DMS 273 treated with DMSO at 0.1 percent for 48 hours (cell line): ENCODE results near the gene DSE.

Experiments used
- DNase-seq: peaks from one replicate; lab custom pipeline; 2025; lab: John Stamatoyannopoulos, UW

Gene DSE

DNA sequence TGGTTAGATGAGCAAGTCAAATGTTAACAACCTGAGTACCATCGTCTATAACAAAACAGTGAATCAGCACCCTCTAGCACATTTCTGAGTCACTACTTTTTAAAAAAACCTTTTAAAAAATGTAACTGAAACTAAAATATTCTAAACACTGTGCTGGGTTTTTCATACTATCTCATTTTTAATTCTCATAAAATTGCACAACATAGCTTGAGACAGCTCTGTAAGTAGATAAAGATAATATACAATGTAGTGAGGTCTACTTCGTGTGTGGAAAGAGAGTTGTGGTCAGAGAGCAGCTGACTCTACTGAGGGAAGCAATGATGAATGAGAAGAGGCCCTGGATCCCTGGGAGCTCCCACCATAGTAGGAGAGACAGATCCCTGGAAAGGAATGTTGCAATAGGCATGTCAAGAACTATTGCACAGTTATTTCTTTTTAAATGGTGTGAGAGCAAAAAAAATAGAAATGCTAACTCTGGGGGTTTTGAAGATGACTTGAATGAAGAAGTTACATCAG is 76.8 kb downstream of the DSE start:
- no peak for DNase-seq

DNA sequence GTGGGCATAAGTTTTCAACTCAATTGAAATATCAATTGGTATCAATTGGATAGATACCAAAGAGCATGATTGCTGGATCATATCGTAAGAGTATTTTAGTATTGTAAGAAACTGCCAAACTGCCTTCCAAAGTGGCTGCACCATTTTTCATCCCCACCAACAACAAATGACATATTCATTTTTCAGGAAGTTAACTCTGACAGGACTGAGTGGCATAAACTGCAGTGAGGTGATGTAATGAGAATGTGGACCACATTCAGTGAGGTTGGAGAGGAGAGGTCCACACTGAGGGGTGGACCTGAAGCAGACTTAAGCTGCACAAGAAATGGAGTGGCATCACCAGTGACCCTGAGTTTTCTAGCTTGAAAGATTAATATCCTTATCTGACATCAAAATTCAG is 78.8 kb downstream of the DSE start:
- DNase-seq, result no peak

GRCh38 chr6:116450185-116450710 is 79.5 kb downstream of the DSE start:
- no peak for DNase-seq

DNA sequence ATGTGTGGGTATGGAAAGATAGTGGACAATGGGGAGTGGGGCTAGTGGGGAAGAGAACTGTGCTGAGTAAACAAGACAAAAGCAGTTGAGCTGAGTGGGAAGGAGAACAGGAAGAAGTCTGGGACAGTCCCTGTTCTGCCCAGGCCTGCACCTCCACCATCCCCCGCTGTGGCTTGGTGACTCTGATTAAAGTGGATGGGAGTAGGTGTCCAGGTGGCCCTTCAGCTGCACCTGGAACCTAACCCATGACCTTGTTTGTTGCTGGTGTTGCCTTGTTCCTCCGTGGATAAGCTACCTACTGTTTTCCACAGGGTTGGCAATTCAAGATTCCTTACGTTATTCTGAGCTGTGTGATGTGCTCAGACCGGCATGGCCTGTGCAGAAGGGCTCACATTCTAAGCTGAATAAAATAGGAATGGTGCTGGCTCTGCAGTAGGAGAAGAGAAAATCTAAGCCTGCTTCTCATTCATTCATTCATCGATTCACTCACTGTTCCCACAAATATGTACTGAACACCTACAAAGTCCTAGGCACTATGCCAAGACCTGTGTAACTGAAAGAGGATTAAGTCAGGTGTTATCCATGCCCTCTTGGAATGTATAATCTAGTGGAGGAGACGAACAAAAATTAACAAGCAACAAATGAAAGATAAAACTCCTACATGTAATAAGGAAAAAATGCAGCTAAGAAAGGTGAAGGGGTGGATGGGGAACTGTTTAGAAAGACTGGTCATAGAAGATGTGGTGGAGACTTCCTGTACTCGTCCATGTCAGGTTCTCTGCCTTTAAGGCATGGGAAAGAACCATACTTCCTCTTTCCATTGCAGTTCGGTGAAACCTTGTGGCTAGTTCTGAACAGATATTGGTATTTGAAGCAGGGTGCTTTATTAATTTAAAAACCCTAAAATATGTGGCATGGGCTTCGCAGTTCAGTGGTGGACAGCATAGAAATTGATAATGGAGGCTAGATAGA is 80.3 kb downstream of the DSE start:
- DNase-seq, result no peak

- no peak for DNase-seq
These were observed 81.2 kb downstream of the DSE start for GRCh38 chr6:116451916-116452315.

- no peak for DNase-seq
These were observed 81.8 kb downstream of the DSE start for GRCh38 chr6:116452531-116452930.

DNA sequence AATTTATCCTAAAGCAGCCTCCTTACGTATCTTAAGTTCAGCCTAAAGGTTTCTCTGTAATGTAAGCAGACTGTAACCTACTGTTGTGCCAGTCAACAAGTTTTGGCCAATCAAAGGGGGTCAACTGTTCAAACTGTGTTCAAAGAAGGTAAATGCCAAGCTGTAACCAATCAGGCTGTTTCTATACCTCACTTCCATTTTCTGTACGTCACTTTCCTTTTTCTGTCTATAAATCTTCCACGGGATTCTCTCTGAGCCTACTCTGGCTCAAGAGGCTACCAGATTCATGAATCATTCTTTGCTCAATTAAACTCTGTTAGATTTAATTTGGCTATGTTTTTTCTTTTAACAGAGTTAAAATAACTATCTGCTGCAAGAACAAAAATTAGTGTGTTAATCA is 85.4 kb downstream of the DSE start:
- no peak for DNase-seq

DNA sequence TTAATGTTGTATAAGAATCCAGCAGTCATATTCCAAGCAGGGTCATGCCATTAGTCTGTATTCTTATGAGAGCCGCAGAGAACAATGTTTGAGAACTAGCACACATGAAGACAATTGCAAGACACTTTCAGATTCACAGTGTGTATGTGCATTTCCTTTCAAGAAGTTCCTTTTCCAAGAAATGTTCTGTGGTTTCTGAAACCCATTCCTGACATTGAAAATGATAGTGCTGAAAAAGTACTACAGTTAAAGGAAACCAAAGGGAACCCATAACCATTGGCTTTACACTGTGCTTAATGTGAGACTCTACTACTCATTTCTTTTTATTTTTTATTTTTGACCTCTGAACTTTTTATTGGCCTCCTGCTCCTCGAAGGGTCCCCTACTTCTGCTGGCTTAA is 86.2 kb downstream of the DSE start:
- DNase-seq, result no peak

GRCh38 chr6:116458264-116458663 is 87.5 kb downstream of the DSE start:
- DNase-seq, result no peak

- DNase-seq, result no peak
These were observed 89.2 kb downstream of the DSE start for GRCh38 chr6:116459927-116460326.

DNA sequence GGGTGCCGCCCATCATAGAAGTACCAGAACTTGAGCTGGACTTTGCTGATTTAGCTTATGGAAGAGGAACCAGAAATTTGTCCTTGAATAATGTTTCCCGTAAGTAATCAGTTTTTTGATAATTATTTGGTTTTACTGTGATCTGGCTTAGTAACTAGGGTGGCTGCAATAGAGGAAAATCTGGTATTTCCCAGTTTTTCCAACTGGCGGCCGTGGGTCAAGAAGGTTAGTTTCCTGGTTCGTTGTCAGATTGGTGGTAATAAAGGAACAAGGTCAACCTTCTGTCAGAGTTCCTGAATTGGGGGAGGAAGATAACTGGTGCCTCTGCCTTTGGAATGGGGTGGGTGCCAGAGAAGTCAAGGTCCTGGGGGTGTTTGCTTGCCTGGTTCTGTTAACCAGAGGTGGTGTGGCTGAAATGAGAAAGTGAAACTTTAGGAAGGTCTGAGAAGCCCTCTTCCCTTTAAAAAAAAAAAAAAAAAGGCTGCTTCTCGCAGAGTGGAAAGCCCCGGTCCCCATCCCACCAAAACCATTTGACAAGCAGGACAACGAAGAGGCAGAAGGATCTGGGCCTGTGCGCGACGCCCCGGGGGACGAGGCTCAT is 90.7 kb downstream of the DSE start, which contains the start of gene CALHM6:
Gene CALHM6, plus strand, starts transcription at position 45 of the 601 bp plus-strand sequence. Its CDS starts 555 bp downstream, at position 600.
- no peak for DNase-seq

DNA sequence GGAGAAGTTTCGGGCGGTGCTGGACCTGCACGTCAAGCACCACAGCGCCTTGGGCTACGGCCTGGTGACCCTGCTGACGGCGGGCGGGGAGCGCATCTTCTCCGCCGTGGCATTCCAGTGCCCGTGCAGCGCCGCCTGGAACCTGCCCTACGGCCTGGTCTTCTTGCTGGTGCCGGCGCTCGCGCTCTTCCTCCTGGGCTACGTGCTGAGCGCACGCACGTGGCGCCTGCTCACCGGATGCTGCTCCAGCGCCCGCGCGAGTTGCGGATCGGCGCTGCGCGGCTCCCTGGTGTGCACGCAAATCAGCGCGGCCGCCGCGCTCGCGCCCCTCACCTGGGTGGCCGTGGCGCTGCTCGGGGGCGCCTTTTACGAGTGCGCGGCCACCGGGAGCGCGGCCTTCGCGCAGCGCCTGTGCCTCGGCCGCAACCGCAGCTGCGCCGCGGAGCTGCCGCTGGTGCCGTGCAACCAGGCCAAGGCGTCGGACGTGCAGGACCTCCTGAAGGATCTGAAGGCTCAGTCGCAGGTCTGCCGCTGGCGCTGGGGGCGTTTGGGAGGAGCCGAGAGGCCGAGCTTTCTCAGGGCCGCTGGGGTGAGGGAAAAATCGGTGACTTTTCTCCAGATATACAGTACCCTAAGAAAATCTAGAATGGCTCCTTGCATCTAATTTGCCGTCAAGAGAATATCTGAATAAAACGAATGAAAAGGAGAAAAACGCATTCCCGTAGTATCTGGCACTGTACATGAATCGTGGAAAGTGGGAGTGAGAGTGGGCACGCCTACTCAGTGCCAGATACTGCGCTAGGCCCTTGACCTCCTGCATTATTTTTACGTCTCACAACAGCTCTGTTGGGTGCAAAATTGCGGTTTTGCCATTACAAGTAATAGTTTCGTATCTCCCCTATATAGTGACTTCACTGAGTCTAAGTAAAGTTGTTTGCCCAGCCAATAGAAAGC is 91.5 kb downstream of the DSE start:
- DNase-seq, result no peak

- no peak for DNase-seq
These were observed 92.6 kb downstream of the DSE start for GRCh38 chr6:116463301-116463700.

DNA sequence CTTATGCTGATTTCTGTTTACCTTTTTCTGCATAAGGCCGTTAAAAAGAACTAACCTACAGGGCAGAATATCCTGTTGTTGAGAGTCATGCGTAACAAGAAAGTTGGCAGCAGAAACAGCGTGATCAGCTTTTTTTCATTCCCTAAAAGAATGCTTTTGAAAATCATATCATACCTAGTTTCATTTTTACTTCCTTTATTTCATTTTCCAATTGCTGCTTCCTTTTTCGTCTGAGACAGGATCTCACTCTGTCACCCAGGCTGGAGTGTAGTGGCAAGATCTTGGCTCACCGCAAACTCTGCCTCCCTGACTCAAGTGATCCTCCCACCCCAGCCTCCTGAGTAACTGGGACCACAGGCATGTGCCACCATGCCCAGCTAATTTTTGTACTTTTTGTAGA is 94.5 kb downstream of the DSE start:
- DNase-seq, result no peak

DNA sequence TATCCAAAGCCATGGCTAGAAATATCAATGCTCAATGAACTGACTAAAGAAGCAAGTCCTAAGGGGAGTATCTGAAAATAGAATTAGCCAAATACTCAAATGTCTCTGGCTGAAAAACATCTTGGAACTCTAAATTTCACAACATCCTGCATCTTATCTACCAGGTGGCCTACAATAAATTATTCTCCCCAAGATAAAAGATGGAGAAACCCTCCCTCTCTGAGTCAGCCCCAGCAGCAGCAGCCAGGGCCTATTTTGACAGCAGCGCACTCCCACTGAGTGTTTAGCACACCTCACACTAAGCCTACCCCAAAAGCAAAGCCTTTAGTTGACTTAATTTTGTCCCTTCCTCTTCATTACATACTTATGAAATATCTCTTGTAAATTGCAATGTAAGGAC is 96.3 kb downstream of the DSE start:
- no peak for DNase-seq

DNA sequence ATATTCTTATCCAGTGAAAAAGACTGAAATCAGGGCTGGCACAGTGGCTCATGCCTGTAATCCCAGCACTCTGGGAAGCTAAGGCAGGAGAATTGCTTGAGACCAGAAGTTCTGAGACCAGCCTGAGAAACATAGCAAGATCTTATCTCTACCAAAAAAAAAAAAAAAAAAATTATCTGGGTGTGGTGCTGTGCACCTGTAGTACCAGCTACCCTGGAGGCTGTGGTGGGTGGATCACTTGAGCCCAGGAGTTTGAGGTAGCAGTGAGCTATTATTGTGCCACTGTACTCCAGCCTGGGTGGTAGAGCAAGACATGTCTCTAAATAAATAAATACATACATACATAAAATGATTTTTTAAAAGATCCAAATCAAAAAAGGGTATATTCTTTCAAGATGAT is 96.8 kb downstream of the DSE start:
- no peak for DNase-seq

- DNase-seq, result no peak
These were observed 97.5 kb downstream of the DSE start for GRCh38 chr6:116468293-116468692.

DNA sequence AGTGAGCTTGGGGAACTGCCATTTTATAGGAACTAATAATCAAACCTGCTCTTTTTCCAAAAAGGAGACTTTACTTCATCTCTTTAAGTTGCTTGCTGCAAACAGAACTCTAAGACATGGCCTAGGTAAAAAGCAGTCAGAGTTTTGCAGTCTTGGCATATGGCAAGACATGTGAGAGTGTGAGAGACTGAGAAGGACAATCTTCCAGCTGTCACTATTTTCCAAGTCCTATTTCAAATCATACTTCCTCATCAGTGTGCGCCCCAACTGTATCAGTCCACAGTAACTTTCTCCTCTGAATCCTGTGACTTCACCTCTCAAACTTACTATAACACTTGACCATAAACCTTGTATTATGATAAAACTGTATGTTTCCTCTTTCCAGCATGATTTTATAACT is 100.8 kb downstream of the DSE start:
- peak; percentile 69 for DNase-seq

GRCh38 chr6:116472706-116473105 is 102.0 kb downstream of the DSE start:
- DNase-seq, result no peak

- DNase-seq, result no peak
These were observed 104.4 kb downstream of the DSE start for GRCh38 chr6:116475141-116475540.

GRCh38 chr6:116476002-116476678 is 105.4 kb downstream of the DSE start:
- DNase-seq, result no peak
